ENCODE measurements around the gene C3AR1. TPM values are rescaled to one million over a fixed set of nuclear protein-coding genes. Genes with fewer than 3 reads are reported as not detected.

Gene C3AR1
- total RNA-seq, 1 experiment from 2014 or later = 0.09 TPM

GRCh38 chr12:8058506-8058905, 7.7 kb downstream of the C3AR1 start:
- H3K4me3 Mint-ChIP-seq = no peak overlapping the region
- ChIA-PET POLR2A (no interaction called here), CTCF (interaction anchor here (1.0 to 1.9 kb wide), 2 partner anchors 13 to 20 kb away, joined by 5 to 10 read pairs; no protein-coding TSS in a partner anchor)
- DNase-seq (ENCODE audit: low spot score) = no peak
- no peak for TF ChIP-seq MAX (CRISPR knock-in tag; IDR thresholded peaks at IDR 0.05)
- TF ChIP-seq TEAD4 (CRISPR knock-in tag; IDR thresholded peaks at IDR 0.05) = no peak
- no peak overlapping the region for H3K27ac Mint-ChIP-seq
- ATAC-seq = no peak
- H3K36me3 Mint-ChIP-seq = peaks cover 4% of the 10 kb centered on the region; the same call in 1 of the 2 replicates
- no peaks in the 10 kb centered on the region for H3K27me3 Mint-ChIP-seq (ENCODE audit: low read depth)
- peaks cover 8% of the 10 kb centered on the region for H3K4me1 Mint-ChIP-seq
- H3K9me3 Mint-ChIP-seq = no peaks in the 10 kb centered on the region

DNA sequence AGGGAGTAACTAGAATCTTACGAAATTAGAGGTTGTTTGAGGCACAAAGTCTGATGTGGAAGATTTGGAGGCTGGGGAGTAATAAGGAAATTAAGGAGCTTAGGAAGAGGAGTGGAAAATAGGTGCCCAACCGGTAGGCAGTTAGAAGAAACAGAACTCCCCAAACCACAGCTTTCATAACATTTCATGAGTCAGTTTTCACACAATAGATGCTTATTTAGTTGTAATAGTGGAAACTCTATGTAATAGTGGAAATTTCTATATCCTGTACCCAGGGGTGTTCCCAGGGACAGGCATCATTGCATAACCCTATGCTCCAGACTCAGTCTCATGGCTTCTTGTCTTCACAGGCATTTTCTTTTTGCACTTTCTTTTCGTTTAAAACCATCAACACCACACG, 8.3 kb downstream of the C3AR1 start:
- no peak for ATAC-seq
- TF ChIP-seq ESRRA (CRISPR knock-in tag; IDR thresholded peaks at IDR 0.05; ENCODE audit: borderline replicate concordance) (no peak), PRDM15 (CRISPR knock-in tag; IDR thresholded peaks at IDR 0.05) (no peak), NR1H2 (CRISPR knock-in tag; IDR thresholded peaks at IDR 0.05) (no peak)
- TF ChIP-seq, protein P1, sequence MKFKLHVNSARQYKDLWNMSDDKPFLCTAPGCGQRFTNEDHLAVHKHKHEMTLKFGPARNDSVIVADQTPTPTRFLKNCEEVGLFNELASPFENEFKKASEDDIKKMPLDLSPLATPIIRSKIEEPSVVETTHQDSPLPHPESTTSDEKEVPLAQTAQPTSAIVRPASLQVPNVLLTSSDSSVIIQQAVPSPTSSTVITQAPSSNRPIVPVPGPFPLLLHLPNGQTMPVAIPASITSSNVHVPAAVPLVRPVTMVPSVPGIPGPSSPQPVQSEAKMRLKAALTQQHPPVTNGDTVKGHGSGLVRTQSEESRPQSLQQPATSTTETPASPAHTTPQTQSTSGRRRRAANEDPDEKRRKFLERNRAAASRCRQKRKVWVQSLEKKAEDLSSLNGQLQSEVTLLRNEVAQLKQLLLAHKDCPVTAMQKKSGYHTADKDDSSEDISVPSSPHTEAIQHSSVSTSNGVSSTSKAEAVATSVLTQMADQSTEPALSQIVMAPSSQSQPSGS (CRISPR knock-in tag; IDR thresholded peaks at IDR 0.05; ENCODE audit: borderline replicate concordance, low read depth) = no peak
- no peak for DNase-seq (ENCODE audit: low spot score)
- CTCF ChIA-PET = interaction anchor here (1.9 kb wide), 1 partner anchor 21 kb away, joined by 10 read pairs; no protein-coding TSS in a partner anchor
- Mint-ChIP-seq H3K4me1 (peaks cover 8% of the 10 kb centered on the region), H3K9me3 (no peaks in the 10 kb centered on the region), H3K27ac (no peak overlapping the region), H3K4me3 (no peak overlapping the region), H3K36me3 (peaks cover 4% of the 10 kb centered on the region; the same call in 1 of the 2 replicates), H3K27me3 (ENCODE audit: low read depth) (no peaks in the 10 kb centered on the region)
- POLR2A ChIA-PET = no interaction called here

DNA sequence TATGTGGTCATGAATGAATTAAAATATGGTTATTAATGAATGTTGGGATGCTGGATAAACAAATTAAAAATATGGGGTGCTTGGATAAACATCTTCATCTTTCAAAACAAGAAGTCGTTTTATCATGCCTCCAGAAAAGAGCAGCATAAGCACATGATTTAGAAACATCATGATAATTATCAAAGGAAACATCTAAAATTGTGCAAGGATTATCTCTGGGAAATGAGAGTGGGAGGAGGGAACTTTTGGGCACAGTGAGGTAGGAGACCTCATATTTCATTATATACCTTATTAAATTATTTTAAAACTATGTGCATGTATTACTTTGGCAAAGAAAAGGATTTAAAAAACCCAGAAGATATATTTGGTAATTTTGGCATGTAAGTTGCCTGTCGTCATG, 8.9 kb downstream of the C3AR1 start:
- ATAC-seq (no peak), DNase-seq (ENCODE audit: low spot score) (no peak)
- H3K36me3 Mint-ChIP-seq = peaks cover 8% of the 10 kb centered on the region; the same call in 1 of the 2 replicates
- no peak overlapping the region for H3K4me3 Mint-ChIP-seq
- no peaks in the 10 kb centered on the region for H3K27me3 Mint-ChIP-seq (ENCODE audit: low read depth)
- POLR2A ChIA-PET = no interaction called here
- H3K4me1 Mint-ChIP-seq = peaks cover 8% of the 10 kb centered on the region
- TF ChIP-seq ZBTB43 (CRISPR knock-in tag; IDR thresholded peaks at IDR 0.05) (no peak), FOXJ3 (CRISPR knock-in tag; IDR thresholded peaks at IDR 0.05; ENCODE audit: borderline replicate concordance) (no peak), TEAD4 (CRISPR knock-in tag; IDR thresholded peaks at IDR 0.05) (no peak)
- TF ChIP-seq, protein P2, sequence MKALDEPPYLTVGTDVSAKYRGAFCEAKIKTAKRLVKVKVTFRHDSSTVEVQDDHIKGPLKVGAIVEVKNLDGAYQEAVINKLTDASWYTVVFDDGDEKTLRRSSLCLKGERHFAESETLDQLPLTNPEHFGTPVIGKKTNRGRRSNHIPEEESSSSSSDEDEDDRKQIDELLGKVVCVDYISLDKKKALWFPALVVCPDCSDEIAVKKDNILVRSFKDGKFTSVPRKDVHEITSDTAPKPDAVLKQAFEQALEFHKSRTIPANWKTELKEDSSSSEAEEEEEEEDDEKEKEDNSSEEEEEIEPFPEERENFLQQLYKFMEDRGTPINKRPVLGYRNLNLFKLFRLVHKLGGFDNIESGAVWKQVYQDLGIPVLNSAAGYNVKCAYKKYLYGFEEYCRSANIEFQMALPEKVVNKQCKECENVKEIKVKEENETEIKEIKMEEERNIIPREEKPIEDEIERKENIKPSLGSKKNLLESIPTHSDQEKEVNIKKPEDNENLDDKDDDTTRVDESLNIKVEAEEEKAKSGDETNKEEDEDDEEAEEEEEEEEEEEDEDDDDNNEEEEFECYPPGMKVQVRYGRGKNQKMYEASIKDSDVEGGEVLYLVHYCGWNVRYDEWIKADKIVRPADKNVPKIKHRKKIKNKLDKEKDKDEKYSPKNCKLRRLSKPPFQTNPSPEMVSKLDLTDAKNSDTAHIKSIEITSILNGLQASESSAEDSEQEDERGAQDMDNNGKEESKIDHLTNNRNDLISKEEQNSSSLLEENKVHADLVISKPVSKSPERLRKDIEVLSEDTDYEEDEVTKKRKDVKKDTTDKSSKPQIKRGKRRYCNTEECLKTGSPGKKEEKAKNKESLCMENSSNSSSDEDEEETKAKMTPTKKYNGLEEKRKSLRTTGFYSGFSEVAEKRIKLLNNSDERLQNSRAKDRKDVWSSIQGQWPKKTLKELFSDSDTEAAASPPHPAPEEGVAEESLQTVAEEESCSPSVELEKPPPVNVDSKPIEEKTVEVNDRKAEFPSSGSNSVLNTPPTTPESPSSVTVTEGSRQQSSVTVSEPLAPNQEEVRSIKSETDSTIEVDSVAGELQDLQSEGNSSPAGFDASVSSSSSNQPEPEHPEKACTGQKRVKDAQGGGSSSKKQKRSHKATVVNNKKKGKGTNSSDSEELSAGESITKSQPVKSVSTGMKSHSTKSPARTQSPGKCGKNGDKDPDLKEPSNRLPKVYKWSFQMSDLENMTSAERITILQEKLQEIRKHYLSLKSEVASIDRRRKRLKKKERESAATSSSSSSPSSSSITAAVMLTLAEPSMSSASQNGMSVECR (CRISPR knock-in tag; IDR thresholded peaks at IDR 0.05; ENCODE audit: borderline replicate concordance) = no peak
- H3K9me3 Mint-ChIP-seq = no peaks in the 10 kb centered on the region
- H3K27ac Mint-ChIP-seq = no peak overlapping the region
- CTCF ChIA-PET = interaction anchor here (1.4 to 2.0 kb wide), 3 partner anchors 12 to 21 kb away, joined by 3 to 10 read pairs (median 9); no protein-coding TSS in a partner anchor
